A549 (cell line): ENCODE data around the gene GTF2IRD1. TPM values are rescaled to one million over a fixed set of nuclear protein-coding genes. Genes with fewer than 3 reads are reported as not detected.

ENCODE experiments used
- ATAC-seq, 2 experiments: fragments of 200-7000 bp in 1 of 2; fragments of >200 bp in 1 of 2; cut with Nextera tagmentation in 1 of 2; cut with Tn5 transposase in 1 of 2; 3 replicates each; pipeline versions ENCODE4 v1.8.0 to v1.9.1; 2018 to 2020; ENCODE audit warnings: mild to moderate bottlenecking in 1 of 2, moderate library complexity in 1 of 2
- CTCF ChIA-PET: fragments of 300-600 bp; sonication (Branson Sonifier 250); formaldehyde crosslinking; extraction: SDS; loops from one replicate; lab custom pipeline; 2021; ENCODE audit warnings: antibody characterized with exemption, inconsistent platforms; lab: Yijun Ruan, JAX
- POLR2A ChIA-PET: fragments of 350-600 bp; formaldehyde crosslinking; extraction: SDS; loops from one replicate; lab custom pipeline; 2021; ENCODE audit warnings: antibody characterized with exemption, inconsistent platforms; lab: Yijun Ruan, JAX
- DNase-seq, 2 experiments: peaks; one replicate each; pipeline versions ENCODE4 v3.0.0 to v3.0.0-alpha.2; 2011 to 2016; ENCODE audit warnings: low read depth in 1 of 2, low spot score in 1 of 2
- FAIRE-seq: peaks from 2 replicates; lab custom pipeline; 2011; peaks lifted over from hg19 to GRCh38; lab: Jason Lieb, UNC
- H3K27ac ChIP-seq, 2 experiments: fragments of >200 bp; sonication (Bioruptor Twin); formaldehyde crosslinking; 3 replicates each; pipeline ENCODE4 v1.5.1; 2016 to 2017
- H3K4me1 ChIP-seq: fragments of >200 bp; sonication (Bioruptor Twin); formaldehyde crosslinking; 3 replicates; pipeline ENCODE4 v1.6.1; 2016
- H3K4me2 ChIP-seq: fragments of >200 bp; sonication (Bioruptor Twin); formaldehyde crosslinking; 3 replicates; pipeline ENCODE4 v1.6.1; 2016
- H3K4me3 ChIP-seq: fragments of >200 bp; sonication (Bioruptor Twin); formaldehyde crosslinking; 3 replicates; pipeline ENCODE4 v1.5.1; 2016
- H3K9me3 ChIP-seq: fragments of >200 bp; sonication (Bioruptor Twin); formaldehyde crosslinking; 3 replicates; pipeline ENCODE4 v1.6.1; 2016
- CBX2 ChIP-seq: fragments of 200-600 bp; sonication (generic); IDR thresholded peaks from 2 replicates; pipeline ENCODE4 v1.6.1; 2016; ENCODE audit warnings: low read depth, mild to moderate bottlenecking, borderline replicate concordance
- CBX8 ChIP-seq: fragments of 200-600 bp; sonication (generic); IDR thresholded peaks from 2 replicates; pipeline ENCODE4 v1.6.1; 2016
- CEBPB ChIP-seq, 2 experiments: fragments of >200 bp in 1 of 2; sonication (Bioruptor Twin) in 1 of 2; formaldehyde crosslinking in 1 of 2; IDR thresholded peaks; 2 replicates each; pipeline ENCODE4 v1.6.1; 2012 to 2016
- CHD2 ChIP-seq: fragments of 150-350 bp; IDR thresholded peaks from 2 replicates; pipeline ENCODE4 v1.6.1; 2014; ENCODE audit warnings: low read length; ENCODE audit not compliant: partially characterized antibody
- EHMT2 ChIP-seq: fragments of 200-600 bp; sonication (generic); IDR thresholded peaks from 2 replicates; pipeline ENCODE4 v1.6.1; 2016; ENCODE audit warnings: antibody characterized with exemption, low read depth, mild to moderate bottlenecking, moderate library complexity
- FOSB ChIP-seq: fragments of 250-450 bp; sonication (Bioruptor Pico); IDR thresholded peaks from 2 replicates; pipeline ENCODE4 v1.5.0; 2020; ENCODE audit warnings: mild to moderate bottlenecking, moderate library complexity
- FOXS1 ChIP-seq: fragments of 250-450 bp; sonication (Bioruptor Pico); IDR thresholded peaks from 2 replicates; pipeline ENCODE4 v1.5.0; 2020; ENCODE audit warnings: mild to moderate bottlenecking, moderate library complexity
- GATA3 ChIP-seq: IDR thresholded peaks from 2 replicates; pipeline ENCODE4 v1.6.1; 2012; ENCODE audit warnings: borderline replicate concordance
- HOXA7 ChIP-seq: fragments of 250-450 bp; sonication (Bioruptor Pico); IDR thresholded peaks from 2 replicates; pipeline ENCODE4 v1.5.0; 2020; ENCODE audit warnings: mild to moderate bottlenecking, moderate library complexity
- HOXB13 ChIP-seq: fragments of 250-450 bp; sonication (Bioruptor Pico); IDR thresholded peaks from 2 replicates; pipeline ENCODE4 v1.5.0; 2020; ENCODE audit warnings: low read depth, mild to moderate bottlenecking, moderate library complexity
- HOXB5 ChIP-seq: fragments of 250-450 bp; sonication (Bioruptor Pico); IDR thresholded peaks from 2 replicates; pipeline ENCODE4 v1.5.0; 2020; ENCODE audit warnings: mild to moderate bottlenecking, moderate library complexity
- JUN ChIP-seq, 2 experiments: fragments of >200 bp; sonication (Bioruptor Twin); formaldehyde crosslinking; IDR thresholded peaks; 2 replicates in 1 of 2; 3 replicates in 1 of 2; pipeline ENCODE4 v1.6.1; 2016 to 2017
- KDM1A ChIP-seq: fragments of 200-600 bp; sonication (generic); IDR thresholded peaks from 2 replicates; pipeline ENCODE4 v1.6.1; 2016; ENCODE audit warnings: low read depth, mild to moderate bottlenecking
- KDM5A ChIP-seq: fragments of 200-600 bp; sonication (generic); IDR thresholded peaks from 2 replicates; pipeline ENCODE4 v1.6.1; 2016; ENCODE audit warnings: antibody characterized with exemption, mild to moderate bottlenecking
- MAFK ChIP-seq: fragments of 450-650 bp; IDR thresholded peaks from 2 replicates; pipeline ENCODE4 v1.6.1; 2014; ENCODE audit not compliant: partially characterized antibody
- MAZ ChIP-seq: fragments of 150-350 bp; IDR thresholded peaks from 2 replicates; pipeline ENCODE4 v1.6.1; 2014; ENCODE audit warnings: antibody characterized with exemption, low read depth, low read length, borderline replicate concordance
- MYC ChIP-seq: IDR thresholded peaks from 2 replicates; pipeline ENCODE4 v1.6.1; 2012; ENCODE audit warnings: mild to moderate bottlenecking, inconsistent platforms, low read length, improper control_type of control experiment, borderline replicate concordance
- NFE2L2 ChIP-seq: fragments of 150-350 bp; conservative IDR thresholded peaks from 2 replicates; pipeline ENCODE4 v1.6.1; 2014; ENCODE audit warnings: low read length
- NR3C1 ChIP-seq: fragments of >200 bp; sonication (Bioruptor Twin); formaldehyde crosslinking; IDR thresholded peaks from 3 replicates; pipeline ENCODE4 v1.6.1; 2017
- POLR2A ChIP-seq: IDR thresholded peaks from 2 replicates; pipeline ENCODE4 v1.6.1; 2012; ENCODE audit warnings: mild to moderate bottlenecking, low read length
- RFX5 ChIP-seq: fragments of 450-650 bp; IDR thresholded peaks from 2 replicates; pipeline ENCODE4 v1.7.1; 2014; ENCODE audit warnings: antibody characterized with exemption, mild to moderate bottlenecking, moderate library complexity
- TFCP2L1 ChIP-seq: fragments of 250-450 bp; sonication (Bioruptor Pico); IDR thresholded peaks from 2 replicates; pipeline ENCODE4 v1.5.0; 2021; ENCODE audit warnings: mild to moderate bottlenecking
- ZFP36 ChIP-seq: fragments of 450-650 bp; IDR thresholded peaks from 2 replicates; pipeline ENCODE4 v1.6.1; 2014; ENCODE audit warnings: borderline replicate concordance; ENCODE audit not compliant: partially characterized antibody
- ZSCAN20 ChIP-seq: fragments of 250-450 bp; sonication (Bioruptor Pico); IDR thresholded peaks from 2 replicates; pipeline ENCODE4 v1.8.0; 2022; ENCODE audit warnings: mild to moderate bottlenecking, moderate library complexity
- WGBS: methylation state at CpG from one replicate; pipeline ENCODE4 v1.1.6; 2017; ENCODE audit errors: missing lambda C conversion rate; 5-methylcytosine and 5-hydroxymethylcytosine counted together
- polyA plus RNA-seq, 4 experiments: library from polyadenylated mRNA; depleted of rRNA in 3 of 4; stranded (reverse); fragments of >200 nt; fragmentation: RNase III in 1 of 4; extraction: RNeasy Plus Mini Kit Qiagen cat#74134 plus additional on column Dnase treatment in 1 of 4; gene quantifications; 2 replicates in 3 of 4; 3 replicates in 1 of 4; pipeline ENCODE4 v1.2.3, GENCODE V29; 2011 to 2017
- TF ChIP-seq, protein P1 (sequence below): fragments of >200 bp; sonication (Bioruptor Twin); formaldehyde crosslinking; IDR thresholded peaks from 3 replicates; pipeline ENCODE4 v1.5.1; 2016
- TF ChIP-seq, protein P2 (sequence below): fragments of 250-450 bp; sonication (Bioruptor Pico); IDR thresholded peaks from 2 replicates; pipeline ENCODE4 v1.5.0; 2021; ENCODE audit warnings: mild to moderate bottlenecking, moderate library complexity, borderline replicate concordance
- TF ChIP-seq, protein P3 (sequence below): fragments of 200-600 bp; sonication (generic); IDR thresholded peaks from 2 replicates; pipeline ENCODE4 v1.6.1; 2016; ENCODE audit warnings: antibody characterized with exemption, mild to moderate bottlenecking, moderate library complexity
- TF ChIP-seq, protein P4 (sequence below): IDR thresholded peaks from 2 replicates; pipeline ENCODE4 v1.6.1; 2012; ENCODE audit warnings: low read depth, borderline replicate concordance
- TF ChIP-seq, protein P5 (sequence below): fragments of >200 bp; sonication (Bioruptor Twin); formaldehyde crosslinking; IDR thresholded peaks from 2 replicates; pipeline ENCODE4 v1.6.1; 2016

The GTF2IRD1 gene
- polyA plus RNA-seq, 2 of the 4 experiments (the other 2 are of a cell fraction) = 19.9 to 20.5 TPM

DNA sequence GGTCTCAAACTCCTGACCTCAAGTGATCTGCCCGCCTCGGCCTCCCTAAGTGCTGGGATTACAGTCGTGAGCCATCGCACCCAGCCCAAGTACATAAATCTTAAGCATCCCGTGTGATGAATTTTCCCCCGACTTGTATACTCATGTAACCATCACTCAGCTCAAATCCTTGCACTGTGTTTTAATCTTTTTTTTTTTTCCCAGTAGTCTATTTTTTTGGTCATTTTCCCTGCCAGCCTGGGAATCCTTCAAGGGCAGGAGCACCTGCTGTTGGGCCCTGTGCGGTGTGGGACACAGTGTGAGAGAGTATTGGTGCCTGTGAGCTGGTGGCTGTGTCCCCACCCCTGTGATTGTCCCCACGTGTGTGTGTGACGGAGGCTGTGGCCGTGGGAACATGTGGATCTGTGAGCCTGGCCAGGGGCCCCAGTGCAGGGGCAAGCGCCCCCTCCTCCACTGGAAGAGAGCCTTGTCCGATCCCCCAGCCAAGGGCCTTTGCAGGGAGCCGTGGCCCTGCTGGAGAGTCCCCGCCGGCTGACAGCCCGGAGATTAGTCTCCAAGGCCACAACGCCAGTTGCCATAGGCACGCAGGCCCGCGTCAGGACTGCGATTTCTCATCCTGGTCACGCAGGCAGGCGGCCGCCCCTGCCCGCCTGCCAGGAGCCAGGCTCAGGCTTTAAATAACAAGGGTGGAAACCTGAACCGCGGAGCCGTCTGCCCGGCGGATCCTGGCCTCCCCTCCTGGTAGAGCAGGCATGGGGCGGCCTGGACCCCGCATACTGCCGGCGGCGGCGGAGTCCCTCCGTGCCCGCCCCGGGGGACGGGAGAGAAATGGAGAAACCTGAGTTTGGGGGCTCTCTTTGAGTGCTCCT, 26.5 kb downstream of the GTF2IRD1 start:
- Histone ChIP-seq H3K4me1 (peaks cover 94% of the 10 kb centered on the region), H3K4me2 (peak overlapping the region; percentile 81), H3K9me3 (no peaks in the 10 kb centered on the region), H3K27ac (peak overlapping the region; percentile 93 to 97), H3K4me3 (no peak overlapping the region)
- ATAC-seq (no peak), FAIRE-seq (no peak), DNase-seq (no peak)
- TF ChIP-seq KDM1A = no peak
- TF ChIP-seq CBX2 = no peak
- TF ChIP-seq CEBPB (IDR thresholded peaks at IDR 0.05) = no peak
- TF ChIP-seq TFCP2L1 (CRISPR knock-in tag) = no peak
- TF ChIP-seq GATA3 = no peak
- no peak for TF ChIP-seq CBX8
- TF ChIP-seq ZFP36 = no peak
- no peak for TF ChIP-seq NFE2L2
- no peak for TF ChIP-seq NR3C1
- TF ChIP-seq CHD2 = no peak
- no peak for TF ChIP-seq MAZ
- TF ChIP-seq HOXB13 = no peak
- TF ChIP-seq, protein P1, sequence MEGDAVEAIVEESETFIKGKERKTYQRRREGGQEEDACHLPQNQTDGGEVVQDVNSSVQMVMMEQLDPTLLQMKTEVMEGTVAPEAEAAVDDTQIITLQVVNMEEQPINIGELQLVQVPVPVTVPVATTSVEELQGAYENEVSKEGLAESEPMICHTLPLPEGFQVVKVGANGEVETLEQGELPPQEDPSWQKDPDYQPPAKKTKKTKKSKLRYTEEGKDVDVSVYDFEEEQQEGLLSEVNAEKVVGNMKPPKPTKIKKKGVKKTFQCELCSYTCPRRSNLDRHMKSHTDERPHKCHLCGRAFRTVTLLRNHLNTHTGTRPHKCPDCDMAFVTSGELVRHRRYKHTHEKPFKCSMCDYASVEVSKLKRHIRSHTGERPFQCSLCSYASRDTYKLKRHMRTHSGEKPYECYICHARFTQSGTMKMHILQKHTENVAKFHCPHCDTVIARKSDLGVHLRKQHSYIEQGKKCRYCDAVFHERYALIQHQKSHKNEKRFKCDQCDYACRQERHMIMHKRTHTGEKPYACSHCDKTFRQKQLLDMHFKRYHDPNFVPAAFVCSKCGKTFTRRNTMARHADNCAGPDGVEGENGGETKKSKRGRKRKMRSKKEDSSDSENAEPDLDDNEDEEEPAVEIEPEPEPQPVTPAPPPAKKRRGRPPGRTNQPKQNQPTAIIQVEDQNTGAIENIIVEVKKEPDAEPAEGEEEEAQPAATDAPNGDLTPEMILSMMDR = no peak
- TF ChIP-seq ZSCAN20 = no peak
- TF ChIP-seq MYC = no peak
- TF ChIP-seq FOXS1 (CRISPR knock-in tag) = no peak
- TF ChIP-seq FOSB (CRISPR knock-in tag) = no peak
- TF ChIP-seq, protein P2, sequence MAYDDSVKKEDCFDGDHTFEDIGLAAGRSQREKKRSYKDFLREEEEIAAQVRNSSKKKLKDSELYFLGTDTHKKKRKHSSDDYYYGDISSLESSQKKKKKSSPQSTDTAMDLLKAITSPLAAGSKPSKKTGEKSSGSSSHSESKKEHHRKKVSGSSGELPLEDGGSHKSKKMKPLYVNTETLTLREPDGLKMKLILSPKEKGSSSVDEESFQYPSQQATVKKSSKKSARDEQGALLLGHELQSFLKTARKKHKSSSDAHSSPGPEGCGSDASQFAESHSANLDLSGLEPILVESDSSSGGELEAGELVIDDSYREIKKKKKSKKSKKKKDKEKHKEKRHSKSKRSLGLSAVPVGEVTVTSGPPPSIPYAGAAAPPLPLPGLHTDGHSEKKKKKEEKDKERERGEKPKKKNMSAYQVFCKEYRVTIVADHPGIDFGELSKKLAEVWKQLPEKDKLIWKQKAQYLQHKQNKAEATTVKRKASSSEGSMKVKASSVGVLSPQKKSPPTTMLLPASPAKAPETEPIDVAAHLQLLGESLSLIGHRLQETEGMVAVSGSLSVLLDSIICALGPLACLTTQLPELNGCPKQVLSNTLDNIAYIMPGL (CRISPR knock-in tag) = no peak
- TF ChIP-seq MAFK = no peak
- TF ChIP-seq HOXA7 = no peak; the same call in 1 of the 2 replicates
- WGBS = 86% methylated on average over 34 of the region's 40 CpGs
- CTCF ChIA-PET = interaction anchor here (0.6 to 1.4 kb wide), 3 partner anchors 30 to 128 kb away, joined by 3 to 4 read pairs (median 4); no protein-coding TSS in a partner anchor
- POLR2A ChIA-PET = no interaction called here

DNA sequence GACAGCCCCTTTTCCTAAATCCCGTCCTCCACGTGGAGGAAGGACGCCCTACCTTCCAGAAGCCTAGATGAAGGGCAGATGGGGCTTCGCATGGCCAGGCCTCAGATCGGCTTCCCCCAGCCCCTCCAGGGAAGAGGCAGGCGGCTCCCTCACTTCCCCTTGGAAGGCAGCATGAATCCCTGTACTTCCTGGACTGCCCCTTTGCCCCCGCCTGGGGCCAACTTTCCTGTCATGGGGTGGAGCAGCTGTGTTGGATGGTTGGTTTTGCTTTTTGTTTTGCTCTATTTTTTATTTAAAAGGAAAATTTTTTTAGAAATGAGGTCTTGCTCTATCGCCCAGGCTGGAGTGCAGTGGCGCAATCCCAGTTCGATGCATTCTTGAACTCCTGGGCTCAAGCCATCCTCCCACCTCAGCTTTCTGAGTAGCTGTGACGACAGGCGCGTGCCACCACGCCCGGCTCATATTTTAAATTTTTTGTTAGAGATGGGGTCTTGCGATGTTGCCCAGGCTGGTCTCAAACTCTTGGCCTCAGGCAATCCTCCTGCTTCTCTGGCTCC, 27.2 kb downstream of the GTF2IRD1 start:
- Histone ChIP-seq H3K4me2 (peak overlapping the region; percentile 81), H3K9me3 (no peaks in the 10 kb centered on the region), H3K27ac (peak overlapping the region; percentile 93 to 97), H3K4me1 (peaks cover 91% of the 10 kb centered on the region), H3K4me3 (no peak overlapping the region)
- DNase-seq (peak in 1 of 2 experiments; percentile 85), FAIRE-seq (no peak), ATAC-seq (peak in 1 of 2 experiments; percentile 24; a peak in 3 of 6 replicates)
- ChIA-PET POLR2A (no interaction called here), CTCF (interaction anchor here (0.7 to 1.4 kb wide), 3 partner anchors 9 to 109 kb away, joined by 3 to 4 read pairs (median 4); no protein-coding TSS in a partner anchor)
- 29% methylated on average over 16 of the region's 16 CpGs for WGBS
- peak; percentile 90 to 95 for TF ChIP-seq CEBPB (IDR thresholded peaks at IDR 0.05)
- no peak for TF ChIP-seq TFCP2L1 (CRISPR knock-in tag)
- TF ChIP-seq RFX5 = no peak
- peak in 1 of 2 experiments; percentile 69; a peak in 2 of 5 replicates for TF ChIP-seq JUN (IDR thresholded peaks at IDR 0.05)
- peak; percentile 14; the same call in 1 of the 2 replicates for TF ChIP-seq HOXB5 (CRISPR knock-in tag)
- TF ChIP-seq, protein P3, sequence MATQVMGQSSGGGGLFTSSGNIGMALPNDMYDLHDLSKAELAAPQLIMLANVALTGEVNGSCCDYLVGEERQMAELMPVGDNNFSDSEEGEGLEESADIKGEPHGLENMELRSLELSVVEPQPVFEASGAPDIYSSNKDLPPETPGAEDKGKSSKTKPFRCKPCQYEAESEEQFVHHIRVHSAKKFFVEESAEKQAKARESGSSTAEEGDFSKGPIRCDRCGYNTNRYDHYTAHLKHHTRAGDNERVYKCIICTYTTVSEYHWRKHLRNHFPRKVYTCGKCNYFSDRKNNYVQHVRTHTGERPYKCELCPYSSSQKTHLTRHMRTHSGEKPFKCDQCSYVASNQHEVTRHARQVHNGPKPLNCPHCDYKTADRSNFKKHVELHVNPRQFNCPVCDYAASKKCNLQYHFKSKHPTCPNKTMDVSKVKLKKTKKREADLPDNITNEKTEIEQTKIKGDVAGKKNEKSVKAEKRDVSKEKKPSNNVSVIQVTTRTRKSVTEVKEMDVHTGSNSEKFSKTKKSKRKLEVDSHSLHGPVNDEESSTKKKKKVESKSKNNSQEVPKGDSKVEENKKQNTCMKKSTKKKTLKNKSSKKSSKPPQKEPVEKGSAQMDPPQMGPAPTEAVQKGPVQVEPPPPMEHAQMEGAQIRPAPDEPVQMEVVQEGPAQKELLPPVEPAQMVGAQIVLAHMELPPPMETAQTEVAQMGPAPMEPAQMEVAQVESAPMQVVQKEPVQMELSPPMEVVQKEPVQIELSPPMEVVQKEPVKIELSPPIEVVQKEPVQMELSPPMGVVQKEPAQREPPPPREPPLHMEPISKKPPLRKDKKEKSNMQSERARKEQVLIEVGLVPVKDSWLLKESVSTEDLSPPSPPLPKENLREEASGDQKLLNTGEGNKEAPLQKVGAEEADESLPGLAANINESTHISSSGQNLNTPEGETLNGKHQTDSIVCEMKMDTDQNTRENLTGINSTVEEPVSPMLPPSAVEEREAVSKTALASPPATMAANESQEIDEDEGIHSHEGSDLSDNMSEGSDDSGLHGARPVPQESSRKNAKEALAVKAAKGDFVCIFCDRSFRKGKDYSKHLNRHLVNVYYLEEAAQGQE = no peak
- TF ChIP-seq MAFK = no peak
- TF ChIP-seq, protein P4, sequence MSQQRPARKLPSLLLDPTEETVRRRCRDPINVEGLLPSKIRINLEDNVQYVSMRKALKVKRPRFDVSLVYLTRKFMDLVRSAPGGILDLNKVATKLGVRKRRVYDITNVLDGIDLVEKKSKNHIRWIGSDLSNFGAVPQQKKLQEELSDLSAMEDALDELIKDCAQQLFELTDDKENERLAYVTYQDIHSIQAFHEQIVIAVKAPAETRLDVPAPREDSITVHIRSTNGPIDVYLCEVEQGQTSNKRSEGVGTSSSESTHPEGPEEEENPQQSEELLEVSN = no peak
- no peak; the same call in 1 of the 2 replicates for TF ChIP-seq ZSCAN20
- TF ChIP-seq CBX2 = no peak
- no peak for TF ChIP-seq EHMT2
- TF ChIP-seq KDM5A = no peak
- TF ChIP-seq FOSB (CRISPR knock-in tag) = no peak
- no peak for TF ChIP-seq POLR2A
- TF ChIP-seq, protein P5, sequence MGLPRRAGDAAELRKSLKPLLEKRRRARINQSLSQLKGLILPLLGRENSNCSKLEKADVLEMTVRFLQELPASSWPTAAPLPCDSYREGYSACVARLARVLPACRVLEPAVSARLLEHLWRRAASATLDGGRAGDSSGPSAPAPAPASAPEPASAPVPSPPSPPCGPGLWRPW = 0 out of 2 replicates have a peak, but pooled peaks have one; percentile 27
